ENCODE data around the gene CD19. TPM values are rescaled to one million over a fixed set of nuclear protein-coding genes. Genes with fewer than 3 reads are reported as not detected.
"Not testable (repeated sequence)": the region's sequence is repeated elsewhere in the genome, so short reads cannot be mapped to it uniquely, and the experiment has no call there.

CD19 gene
- total RNA-seq, 1 donor from 2014 or later, result not detected

DNA sequence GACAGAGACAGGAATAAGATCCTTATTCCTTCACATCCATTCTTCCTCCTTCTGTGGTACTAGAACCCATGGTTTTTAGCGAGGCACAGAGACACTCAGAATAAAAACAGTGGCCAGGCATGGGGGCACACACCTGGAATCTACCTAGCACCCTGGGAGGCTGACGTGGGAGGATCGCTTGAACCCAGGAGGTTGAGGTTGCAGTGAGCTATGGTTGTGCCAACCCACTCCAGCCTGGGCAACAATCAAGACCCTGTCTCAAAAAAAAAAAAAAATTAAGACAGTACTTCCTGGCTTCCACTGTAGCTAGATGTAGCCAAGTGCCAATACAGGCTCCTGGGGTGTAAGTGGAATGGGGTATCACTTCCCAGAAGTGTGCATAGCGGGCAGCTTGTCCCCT is 35.4 kb downstream of the CD19 start:
- H3K4me3 Mint-ChIP-seq, result no peak overlapping the region
- H3K4me1 Mint-ChIP-seq, result no peaks in the 10 kb centered on the region
- intact Hi-C loops (cut with micrococcal nuclease), result no loop called here
- H3K27me3 Mint-ChIP-seq, result no peaks in the 10 kb centered on the region
- H3K9me3 Mint-ChIP-seq, result no peaks in the 10 kb centered on the region
- DNase-seq, result no peak
- H3K27ac Mint-ChIP-seq, result no peak overlapping the region
- peaks cover 35% of the 10 kb centered on the region for H3K36me3 Mint-ChIP-seq (ENCODE audit: low read depth)

GRCh38 chr16:28969696-28970095 is 37.9 kb downstream of the CD19 start:
- H3K4me3 Mint-ChIP-seq; H3K9me3 Mint-ChIP-seq; H3K27me3 Mint-ChIP-seq; intact Hi-C loops (cut with micrococcal nuclease); H3K4me1 Mint-ChIP-seq; DNase-seq; H3K27ac Mint-ChIP-seq: not testable (repeated sequence)
- peaks cover 15% of the 10 kb centered on the region for H3K36me3 Mint-ChIP-seq (ENCODE audit: low read depth)

- H3K9me3 Mint-ChIP-seq, result no peaks in the 10 kb centered on the region
- H3K4me3 Mint-ChIP-seq, result peak overlapping the region; percentile 96
- no peaks in the 10 kb centered on the region for H3K27me3 Mint-ChIP-seq
- H3K27ac Mint-ChIP-seq, result peak overlapping the region; percentile 88
- peaks cover 6% of the 10 kb centered on the region for H3K36me3 Mint-ChIP-seq (ENCODE audit: low read depth)
- intact Hi-C loops (cut with micrococcal nuclease), result loop anchor here (1.0 kb wide), 1 partner anchor 10 kb away; no protein-coding TSS in a partner anchor
- peak; percentile 76 for DNase-seq
- H3K4me1 Mint-ChIP-seq, result peaks cover 28% of the 10 kb centered on the region
Measured at GRCh38 chr16:28974007-28974436, 42.3 kb downstream of the CD19 start.

DNA sequence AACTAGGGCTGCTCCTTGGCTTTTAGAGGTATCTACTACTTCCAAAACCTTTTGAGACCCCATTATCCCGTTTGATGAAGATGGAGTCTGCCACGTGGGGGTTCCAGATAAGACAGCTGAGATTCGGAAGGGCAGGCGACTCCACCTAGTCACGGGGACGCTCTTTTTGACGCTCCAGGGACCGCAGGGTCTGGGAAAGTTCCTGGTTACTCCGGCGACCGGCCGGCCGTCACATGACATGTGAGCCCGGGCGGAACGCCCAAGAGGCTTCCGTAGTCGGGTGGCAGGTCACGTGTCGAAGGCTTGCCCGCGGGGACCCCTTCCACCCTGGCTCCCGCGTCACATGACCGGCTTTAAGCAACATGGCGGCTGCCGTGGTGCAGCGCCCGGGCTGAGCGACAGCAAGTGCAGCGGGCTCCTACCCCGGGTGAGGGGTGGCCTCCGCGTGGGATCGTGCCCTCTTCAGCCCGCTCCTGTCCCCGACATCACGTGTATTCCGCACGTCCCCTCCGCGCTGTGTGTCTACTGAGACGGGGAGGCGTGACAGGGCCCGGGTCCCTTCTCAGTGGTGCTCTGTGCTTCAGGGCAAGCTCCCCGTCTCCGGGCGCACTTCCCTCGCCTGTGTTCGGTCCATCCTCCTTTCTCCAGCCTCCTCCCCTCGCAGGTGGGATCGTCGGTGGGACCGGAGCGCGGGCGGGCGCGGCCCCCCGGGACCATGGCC is 42.8 kb downstream of the CD19 start, which contains the start of gene SPNS1:
SPNS1 (plus strand) TSS at position 342 of the 721 bp plus-strand sequence; CDS start at position 716, 374 bp downstream.
- H3K27ac Mint-ChIP-seq, result peak within 1 kb of the TSS; percentile 88
- peak within 1 kb of the TSS; percentile 96 for H3K4me3 Mint-ChIP-seq
- peaks cover 6% of the 10 kb centered on the region for H3K36me3 Mint-ChIP-seq (ENCODE audit: low read depth)
- no peaks in the 10 kb centered on the region for H3K9me3 Mint-ChIP-seq
- intact Hi-C loops (cut with micrococcal nuclease), result loop anchor here (1.0 kb wide), 1 partner anchor 10 kb away; no protein-coding TSS in a partner anchor
- peak; percentile 98 for DNase-seq
- H3K4me1 Mint-ChIP-seq, result peaks cover 28% of the 10 kb centered on the region
- no peaks in the 10 kb centered on the region for H3K27me3 Mint-ChIP-seq

DNA sequence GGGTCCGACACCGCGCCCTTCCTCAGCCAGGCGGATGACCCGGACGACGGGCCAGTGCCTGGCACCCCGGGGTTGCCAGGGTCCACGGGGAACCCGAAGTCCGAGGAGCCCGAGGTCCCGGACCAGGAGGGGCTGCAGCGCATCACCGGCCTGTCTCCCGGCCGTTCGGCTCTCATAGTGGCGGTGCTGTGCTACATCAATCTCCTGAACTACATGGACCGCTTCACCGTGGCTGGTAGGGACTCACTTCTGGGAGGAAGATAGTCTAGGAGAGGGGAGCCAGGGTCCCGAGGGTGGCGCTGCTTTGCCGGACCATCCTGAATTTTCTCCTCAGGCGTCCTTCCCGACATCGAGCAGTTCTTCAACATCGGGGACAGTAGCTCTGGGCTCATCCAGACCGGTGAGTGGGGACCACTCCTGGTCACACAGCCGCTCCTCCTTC is 43.4 kb downstream of the CD19 start:
- Mint-ChIP-seq H3K36me3 (ENCODE audit: low read depth) (peaks cover 6% of the 10 kb centered on the region), H3K27me3 (no peaks in the 10 kb centered on the region), H3K9me3 (no peaks in the 10 kb centered on the region), H3K4me1 (peaks cover 28% of the 10 kb centered on the region), H3K27ac (peak overlapping the region; percentile 70), H3K4me3 (peak overlapping the region; percentile 96)
- intact Hi-C loops (cut with micrococcal nuclease), result no loop called here
- no peak for DNase-seq

DNA sequence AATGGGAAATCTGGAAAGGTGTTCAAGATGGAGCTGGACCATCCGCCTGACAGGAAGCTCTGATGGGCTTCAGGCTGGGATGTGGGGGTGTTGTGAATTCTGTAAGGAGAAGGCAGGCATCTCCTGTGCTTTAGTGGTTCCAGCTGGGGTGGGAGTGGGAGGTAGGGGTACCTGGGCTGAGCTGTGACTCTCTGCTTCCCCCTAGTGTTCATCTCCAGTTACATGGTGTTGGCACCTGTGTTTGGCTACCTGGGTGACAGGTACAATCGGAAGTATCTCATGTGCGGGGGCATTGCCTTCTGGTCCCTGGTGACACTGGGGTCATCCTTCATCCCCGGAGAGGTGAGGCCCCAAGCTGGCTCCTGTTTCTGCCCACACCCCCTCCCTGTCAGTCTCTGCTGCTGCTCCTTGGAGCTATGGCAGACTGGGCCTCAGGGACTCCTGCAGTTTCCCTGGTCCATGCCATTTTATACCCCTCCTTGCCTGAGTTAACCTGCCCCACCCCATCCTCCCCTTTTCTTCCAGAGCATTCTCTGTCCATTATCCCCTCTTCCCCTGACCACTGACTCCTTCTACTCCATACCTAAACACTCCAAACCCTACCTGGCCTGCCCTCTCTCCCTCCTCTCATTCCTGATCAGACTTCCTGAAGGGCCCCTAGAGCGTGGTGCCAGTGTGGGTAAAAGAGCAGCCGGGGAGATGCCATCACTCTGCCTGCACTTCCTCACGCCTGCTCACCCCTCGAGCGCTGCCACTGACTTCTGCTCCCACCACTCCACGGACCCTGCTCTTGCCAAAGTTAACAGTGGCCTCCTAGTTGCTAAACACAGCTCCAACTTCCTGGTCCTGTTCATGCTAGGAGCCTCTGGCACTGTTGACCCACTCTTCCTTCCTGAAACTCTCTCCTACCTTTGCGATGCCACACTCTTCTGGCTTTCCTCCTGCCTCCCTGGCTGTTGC is 46.2 kb downstream of the CD19 start:
- peaks cover 4% of the 10 kb centered on the region for H3K9me3 Mint-ChIP-seq
- peaks cover 26% of the 10 kb centered on the region for H3K36me3 Mint-ChIP-seq (ENCODE audit: low read depth)
- intact Hi-C loops (cut with micrococcal nuclease), result no loop called here
- H3K4me1 Mint-ChIP-seq, result peaks cover 28% of the 10 kb centered on the region
- DNase-seq, result peak; percentile 74
- no peaks in the 10 kb centered on the region for H3K27me3 Mint-ChIP-seq
- no peak overlapping the region for H3K27ac Mint-ChIP-seq
- H3K4me3 Mint-ChIP-seq, result no peak overlapping the region

- intact Hi-C loops (cut with micrococcal nuclease); H3K9me3 Mint-ChIP-seq; H3K4me3 Mint-ChIP-seq; DNase-seq; H3K27ac Mint-ChIP-seq; H3K27me3 Mint-ChIP-seq: not testable (repeated sequence)
- Mint-ChIP-seq H3K36me3 (ENCODE audit: low read depth) (peaks cover 40% of the 10 kb centered on the region), H3K4me1 (peaks cover 30% of the 10 kb centered on the region)
Measured at GRCh38 chr16:28980330-28980729, 48.6 kb downstream of the CD19 start.

DNA sequence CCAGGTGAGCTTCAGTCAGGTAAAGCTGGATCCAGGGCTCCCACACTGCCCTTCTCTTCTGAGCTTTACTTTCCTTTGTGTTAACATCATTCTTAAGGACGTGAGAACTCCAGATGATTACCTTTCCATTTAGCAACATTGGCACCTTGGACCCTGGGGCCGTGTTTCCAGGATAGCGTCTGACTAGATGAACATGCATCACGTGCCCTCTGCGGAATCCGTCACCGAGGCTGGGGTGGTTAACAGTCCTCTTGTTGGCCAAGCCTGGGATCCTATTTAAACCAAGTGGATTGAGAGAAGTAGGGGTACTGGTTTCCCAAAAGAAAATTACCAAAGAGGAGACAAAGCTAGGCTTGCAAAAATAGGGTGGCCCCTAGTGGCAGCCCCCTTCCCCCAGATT is 49.2 kb downstream of the CD19 start:
- no peak overlapping the region for H3K4me3 Mint-ChIP-seq
- H3K9me3 Mint-ChIP-seq, result peaks cover 4% of the 10 kb centered on the region
- peaks cover 45% of the 10 kb centered on the region for H3K36me3 Mint-ChIP-seq (ENCODE audit: low read depth)
- DNase-seq, result no peak
- no peaks in the 10 kb centered on the region for H3K27me3 Mint-ChIP-seq
- H3K27ac Mint-ChIP-seq, result no peak overlapping the region
- peaks cover 26% of the 10 kb centered on the region for H3K4me1 Mint-ChIP-seq
- intact Hi-C loops (cut with micrococcal nuclease), result no loop called here

GRCh38 chr16:28981517-28981916 is 49.7 kb downstream of the CD19 start:
- Mint-ChIP-seq H3K27me3 (no peaks in the 10 kb centered on the region), H3K27ac (no peak overlapping the region), H3K4me3 (no peak overlapping the region), H3K36me3 (ENCODE audit: low read depth) (peaks cover 51% of the 10 kb centered on the region), H3K4me1 (peaks cover 22% of the 10 kb centered on the region), H3K9me3 (peaks cover 4% of the 10 kb centered on the region)
- DNase-seq, result peak; percentile 74
- intact Hi-C loops (cut with micrococcal nuclease), result no loop called here

DNA sequence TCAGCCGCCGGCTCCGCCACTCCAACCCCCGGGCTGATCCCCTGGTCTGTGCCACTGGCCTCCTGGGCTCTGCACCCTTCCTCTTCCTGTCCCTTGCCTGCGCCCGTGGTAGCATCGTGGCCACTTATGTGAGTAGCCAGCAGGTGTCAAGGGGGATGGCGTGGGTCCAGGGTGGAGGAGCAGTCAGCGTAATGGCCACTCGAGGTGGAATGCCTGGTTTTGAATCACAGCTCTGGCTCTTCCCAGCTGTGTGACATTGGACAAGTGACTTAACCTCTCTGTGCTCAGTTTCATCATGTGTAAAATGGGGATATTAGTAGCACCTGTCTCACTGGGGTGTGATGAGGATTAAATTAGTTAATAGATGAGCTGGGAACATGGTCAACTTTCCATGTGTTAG is 50.6 kb downstream of the CD19 start:
- Mint-ChIP-seq H3K36me3 (ENCODE audit: low read depth) (peaks cover 59% of the 10 kb centered on the region), H3K4me3 (no peak overlapping the region), H3K27ac (no peak overlapping the region), H3K27me3 (no peaks in the 10 kb centered on the region), H3K4me1 (peaks cover 24% of the 10 kb centered on the region), H3K9me3 (peaks cover 10% of the 10 kb centered on the region)
- intact Hi-C loops (cut with micrococcal nuclease), result no loop called here
- no peak for DNase-seq

GRCh38 chr16:28982949-28983348 is 51.2 kb downstream of the CD19 start:
- peaks cover 64% of the 10 kb centered on the region for H3K36me3 Mint-ChIP-seq (ENCODE audit: low read depth)

GRCh38 chr16:28983644-28984043 is 51.9 kb downstream of the CD19 start:
- H3K9me3 Mint-ChIP-seq, result peaks cover 11% of the 10 kb centered on the region
- peak overlapping the region; percentile 89 for H3K27ac Mint-ChIP-seq
- peaks cover 27% of the 10 kb centered on the region for H3K4me1 Mint-ChIP-seq
- DNase-seq, result no peak
- H3K36me3 Mint-ChIP-seq (ENCODE audit: low read depth), result peaks cover 65% of the 10 kb centered on the region
- H3K27me3 Mint-ChIP-seq, result no peaks in the 10 kb centered on the region
- peak overlapping the region; percentile 81 for H3K4me3 Mint-ChIP-seq
- intact Hi-C loops (cut with micrococcal nuclease), result loop anchor here (1.0 kb wide), 1 partner anchor 9 kb away; the partner anchor contains the start of gene SPNS1

More at GRCh38 chr16:28982949-28983348, 51.2 kb downstream of the CD19 start:
- Mint-ChIP-seq H3K27me3 (no peaks in the 10 kb centered on the region), H3K27ac (no peak overlapping the region), H3K4me1 (peaks cover 27% of the 10 kb centered on the region), H3K9me3 (peaks cover 11% of the 10 kb centered on the region), H3K4me3 (no peak overlapping the region)
- intact Hi-C loops (cut with micrococcal nuclease), result no loop called here
- DNase-seq, result no peak

DNA sequence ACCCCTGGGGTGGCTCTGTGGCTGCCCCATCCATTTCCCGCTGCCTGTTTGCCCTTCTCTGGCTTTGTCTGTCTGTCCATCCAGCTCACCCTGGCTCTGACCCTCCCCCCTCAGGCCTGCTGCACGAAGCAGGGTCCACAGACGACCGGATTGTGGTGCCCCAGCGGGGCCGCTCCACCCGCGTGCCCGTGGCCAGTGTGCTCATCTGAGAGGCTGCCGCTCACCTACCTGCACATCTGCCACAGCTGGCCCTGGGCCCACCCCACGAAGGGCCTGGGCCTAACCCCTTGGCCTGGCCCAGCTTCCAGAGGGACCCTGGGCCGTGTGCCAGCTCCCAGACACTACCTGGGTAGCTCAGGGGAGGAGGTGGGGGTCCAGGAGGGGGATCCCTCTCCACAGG is 52.3 kb downstream of the CD19 start:
- peaks cover 68% of the 10 kb centered on the region for H3K36me3 Mint-ChIP-seq (ENCODE audit: low read depth)
- H3K27ac Mint-ChIP-seq, result peak overlapping the region; percentile 89
- peaks cover 11% of the 10 kb centered on the region for H3K9me3 Mint-ChIP-seq
- H3K4me1 Mint-ChIP-seq, result peaks cover 30% of the 10 kb centered on the region
- DNase-seq, result no peak
- H3K4me3 Mint-ChIP-seq, result peak overlapping the region; percentile 81
- intact Hi-C loops (cut with micrococcal nuclease), result loop anchor here (1.0 kb wide), 1 partner anchor 10 kb away; the partner anchor contains the start of gene SPNS1
- H3K27me3 Mint-ChIP-seq, result no peaks in the 10 kb centered on the region
